Caki2 (cell line): ENCODE data around the gene CA4. TPM values are rescaled to one million over a fixed set of nuclear protein-coding genes. Genes with fewer than 3 reads are reported as not detected.
"Not testable (repeated sequence)": the region's sequence is repeated elsewhere in the genome, so short reads cannot be mapped to it uniquely, and the experiment has no call there.

Source experiments
- DNase-seq: peaks from one replicate; pipeline ENCODE4 v3.0.0-alpha.2; 2015; ENCODE audit warnings: low read depth
- in situ Hi-C: cut with HindIII; loops from 2 replicates; pipeline ENCODE4 v1.10.0; 2016; ENCODE audit warnings: low sequenced_read_pairs, low pct_unique_long_range_greater_than_20kb, mixed read lengths
- total RNA-seq: library from RNA; depleted of rRNA; stranded (reverse); fragments of >200 nt; shearing (Covaris generic); gene quantifications from 2 replicates; pipeline ENCODE4 v1.2.3, GENCODE V29; 2014; ENCODE audit warnings: low replicate concordance

Gene CA4
- total RNA-seq, 1 experiment from 2014 or later = not detected

GRCh38 chr17:60164697-60165096, 14.9 kb downstream of the CA4 start:
- DNase-seq = no peak
- in situ Hi-C loops = no loop called here

- in situ Hi-C loops = no loop called here
- no peak for DNase-seq
Observed at GRCh38 chr17:60165223-60165622, 15.4 kb downstream of the CA4 start.

- in situ Hi-C loops = no loop called here
- DNase-seq = peak; percentile 16
Observed at GRCh38 chr17:60165971-60166370, 16.2 kb downstream of the CA4 start.

- no peak for DNase-seq
- in situ Hi-C loops = no loop called here
Observed at GRCh38 chr17:60167065-60167741, 17.4 kb downstream of the CA4 start.

GRCh38 chr17:60168654-60169053, 18.9 kb downstream of the CA4 start:
- DNase-seq = no peak
- in situ Hi-C loops = no loop called here

GRCh38 chr17:60169921-60170817, 20.4 kb downstream of the CA4 start:
- in situ Hi-C loops = no loop called here
- DNase-seq = no peak

- no peak for DNase-seq
- in situ Hi-C loops = no loop called here
Observed at GRCh38 chr17:60170835-60171752, 21.3 kb downstream of the CA4 start.

GRCh38 chr17:60171753-60172079, 21.9 kb downstream of the CA4 start:
- DNase-seq = no peak
- in situ Hi-C loops = no loop called here

GRCh38 chr17:60173304-60173819, 23.6 kb downstream of the CA4 start:
- DNase-seq = no peak
- in situ Hi-C loops = no loop called here

GRCh38 chr17:60174035-60174434, 24.3 kb downstream of the CA4 start:
- in situ Hi-C loops = no loop called here
- DNase-seq = no peak

- DNase-seq, in situ Hi-C loops: not testable (repeated sequence)
Observed at GRCh38 chr17:60174767-60175166, 25.0 kb downstream of the CA4 start.

- DNase-seq, in situ Hi-C loops: not testable (repeated sequence)
Observed at GRCh38 chr17:60176763-60177162, 27.0 kb downstream of the CA4 start.

- DNase-seq, in situ Hi-C loops: not testable (repeated sequence)
Observed at GRCh38 chr17:60178180-60178579, 28.4 kb downstream of the CA4 start.

GRCh38 chr17:60180380-60180779, 30.6 kb downstream of the CA4 start:
- DNase-seq, in situ Hi-C loops: not testable (repeated sequence)

GRCh38 chr17:60186372-60186771, 36.6 kb downstream of the CA4 start:
- DNase-seq, in situ Hi-C loops: not testable (repeated sequence)

- in situ Hi-C loops = not testable (repeated sequence)
- DNase-seq = peak; percentile 66
Observed at GRCh38 chr17:60186846-60187745, 37.3 kb downstream of the CA4 start.

- DNase-seq = no peak
- in situ Hi-C loops = no loop called here
Observed at GRCh38 chr17:60188759-60189158, 39.0 kb downstream of the CA4 start.
